ENCODE results near the gene NAA40.

NAA40 gene

DNA sequence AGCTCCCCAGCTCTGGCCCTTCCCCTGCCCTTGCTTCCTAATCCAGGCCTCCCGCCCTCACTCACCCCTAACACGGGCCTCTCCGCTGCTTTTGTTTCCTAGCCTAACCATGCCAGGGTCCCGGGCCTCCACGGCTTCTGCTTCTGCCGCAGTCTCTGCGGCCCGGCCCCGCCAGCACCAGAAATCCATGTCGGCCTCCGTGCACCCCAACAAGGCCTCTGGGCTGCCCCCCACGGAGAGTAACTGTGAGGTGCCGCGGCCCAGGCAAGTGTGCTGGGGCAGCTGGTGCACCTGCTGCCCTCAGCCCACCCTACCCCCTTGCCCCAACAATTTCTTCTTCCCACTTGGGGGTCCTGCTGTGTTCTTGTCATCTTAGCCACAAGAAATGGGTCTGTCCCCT, 34.9 kb upstream of the NAA40 start:
- Histone ChIP-seq H3K4me1 (ENCODE audit: control insufficient read depth in 2 of 2, insufficient read depth in 1 of 2, low read depth in 1 of 2, low read length in 2 of 2) (peaks cover 10 to 21% of the 10 kb centered on the region in 2 donors), H4K91ac (ENCODE audit: low read depth, low read length, poor library complexity) (no peak overlapping the region), H2AK5ac (ENCODE audit: low read depth, low read length) (no peak overlapping the region), H3K79me1 (ENCODE audit: low read depth, low read length) (peaks cover 4% of the 10 kb centered on the region), H3K27ac (replicated peaks; ENCODE audit: low read length) (no peak overlapping the region), H3K23ac (ENCODE audit: low read depth, low read length, poor library complexity) (no peak overlapping the region), H2BK12ac (ENCODE audit: low read length) (no peak overlapping the region), H4K8ac (ENCODE audit: low read depth, low read length) (no peak overlapping the region), H3K36me3 (replicated peaks in 1 of 2; ENCODE audit: control insufficient read depth in 2 of 2, insufficient read depth in 2 of 2, low read length in 2 of 2) (peaks cover 55 to 93% of the 10 kb centered on the region in 2 donors), H2AFZ (ENCODE audit: low read length) (no peak overlapping the region), H3K9ac (ENCODE audit: low read depth, low read length, poor library complexity) (peak overlapping the region; percentile 15), H3K4me2 (ENCODE audit: insufficient read depth, low read length, poor library complexity, severe bottlenecking) (no peak overlapping the region), H2BK120ac (ENCODE audit: low read depth, low read length) (no peak overlapping the region), H2BK15ac (ENCODE audit: low read length) (no peak overlapping the region), H3K4me3 (ENCODE audit: low read length in 2 of 2) (no peak overlapping the region), H3K4ac (ENCODE audit: low read length) (no peak overlapping the region), H2BK5ac (ENCODE audit: low read length) (no peak overlapping the region), H3K14ac (ENCODE audit: low read length) (no peak overlapping the region), H3K27me3 (ENCODE audit: control insufficient read depth in 3 of 3, insufficient read depth in 3 of 3, low read depth in 1 of 3, low read length in 3 of 3) (no peaks in the 10 kb centered on the region), H3K18ac (ENCODE audit: low read length) (no peak overlapping the region), H3K9me3 (replicated peaks in 1 of 2; ENCODE audit: control insufficient read depth in 2 of 2, insufficient read depth in 1 of 2, low read depth in 1 of 2, low read length in 2 of 2) (no peaks in the 10 kb centered on the region)
- WGBS, 2 donors (ENCODE audit: extremely low coverage in 2 of 2, insufficient read length in 2 of 2, insufficient replicate concordance in 1 of 2) = no CpG with 5 or more reads among the region's 14 CpGs
- no peak for DNase-seq (ENCODE audit: low spot score)

DNA sequence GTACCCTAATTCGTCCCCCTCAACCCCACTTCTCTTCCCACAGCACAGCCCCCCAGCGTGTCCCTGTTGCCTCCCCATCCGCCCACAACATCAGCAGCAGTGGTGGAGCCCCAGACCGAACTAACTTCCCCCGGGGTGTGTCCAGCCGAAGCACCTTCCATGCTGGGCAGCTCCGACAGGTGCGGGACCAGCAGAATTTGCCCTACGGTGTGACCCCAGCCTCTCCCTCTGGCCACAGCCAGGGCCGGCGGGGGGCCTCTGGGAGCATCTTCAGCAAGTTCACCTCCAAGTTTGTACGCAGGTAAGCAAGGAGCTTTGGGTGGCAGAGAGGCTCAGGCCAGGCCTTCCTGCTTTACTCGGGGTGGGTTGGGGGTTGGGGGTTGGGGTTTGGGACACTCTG, 34.1 kb upstream of the NAA40 start:
- H3K9me3 ChIP-seq (replicated peaks in 1 of 2; ENCODE audit: control insufficient read depth in 2 of 2, insufficient read depth in 1 of 2, low read depth in 1 of 2, low read length in 2 of 2) = no peaks in the 10 kb centered on the region
- H3K27me3 ChIP-seq (ENCODE audit: control insufficient read depth in 3 of 3, insufficient read depth in 3 of 3, low read depth in 1 of 3, low read length in 3 of 3) = no peaks in the 10 kb centered on the region
- no peak overlapping the region for H2BK5ac ChIP-seq (ENCODE audit: low read length)
- peaks cover 16 to 27% of the 10 kb centered on the region in 2 donors for H3K4me1 ChIP-seq (ENCODE audit: control insufficient read depth in 2 of 2, insufficient read depth in 1 of 2, low read depth in 1 of 2, low read length in 2 of 2)
- H3K4ac ChIP-seq (ENCODE audit: low read length) = no peak overlapping the region
- peaks cover 49 to 84% of the 10 kb centered on the region in 2 donors for H3K36me3 ChIP-seq (replicated peaks in 1 of 2; ENCODE audit: control insufficient read depth in 2 of 2, insufficient read depth in 2 of 2, low read length in 2 of 2)
- H2BK12ac ChIP-seq (ENCODE audit: low read length) = no peak overlapping the region
- H2BK120ac ChIP-seq (ENCODE audit: low read depth, low read length) = no peak overlapping the region
- no peak overlapping the region for H3K14ac ChIP-seq (ENCODE audit: low read length)
- no peak overlapping the region for H3K9ac ChIP-seq (ENCODE audit: low read depth, low read length, poor library complexity)
- H4K8ac ChIP-seq (ENCODE audit: low read depth, low read length) = peak overlapping the region; percentile 77
- H3K27ac ChIP-seq (replicated peaks; ENCODE audit: low read length) = no peak overlapping the region
- no peak overlapping the region for H3K23ac ChIP-seq (ENCODE audit: low read depth, low read length, poor library complexity)
- H3K4me3 ChIP-seq (ENCODE audit: low read length in 2 of 2) = no peak overlapping the region
- no peak overlapping the region for H2BK15ac ChIP-seq (ENCODE audit: low read length)
- no peak overlapping the region for H3K4me2 ChIP-seq (ENCODE audit: insufficient read depth, low read length, poor library complexity, severe bottlenecking)
- H3K18ac ChIP-seq (ENCODE audit: low read length) = no peak overlapping the region
- no peak overlapping the region for H2AFZ ChIP-seq (ENCODE audit: low read length)
- DNase-seq (ENCODE audit: low spot score) = no peak
- H3K79me1 ChIP-seq (ENCODE audit: low read depth, low read length) = peaks cover 7% of the 10 kb centered on the region
- no peak overlapping the region for H2AK5ac ChIP-seq (ENCODE audit: low read depth, low read length)
- no CpG with 5 or more reads among the region's 13 CpGs for WGBS, 2 donors (ENCODE audit: extremely low coverage in 2 of 2, insufficient read length in 2 of 2, insufficient replicate concordance in 1 of 2)
- no peak overlapping the region for H4K91ac ChIP-seq (ENCODE audit: low read depth, low read length, poor library complexity)

DNA sequence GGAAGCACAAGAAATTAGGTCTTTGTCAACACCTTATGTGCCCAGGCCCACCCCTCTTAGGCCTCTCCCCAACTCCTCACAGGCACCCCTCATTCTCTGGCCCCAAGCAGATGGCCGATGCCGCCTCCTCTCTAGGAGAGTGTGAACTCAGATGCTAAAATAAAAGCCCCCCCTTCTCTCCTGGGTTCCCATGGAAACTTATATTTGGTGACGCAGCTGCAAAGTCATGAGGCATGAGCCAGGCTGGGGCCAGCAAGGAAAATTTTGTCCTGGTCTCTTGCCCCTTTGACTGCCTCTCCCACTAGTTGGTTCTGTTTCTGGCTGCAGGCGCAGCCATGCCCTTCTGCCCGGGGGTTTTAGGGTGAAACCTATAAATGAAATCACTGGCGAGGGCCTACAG, 33.6 kb upstream of the NAA40 start:
- H3K27ac ChIP-seq (replicated peaks; ENCODE audit: low read length) = no peak overlapping the region
- no peak overlapping the region for H3K23ac ChIP-seq (ENCODE audit: low read depth, low read length, poor library complexity)
- H2BK15ac ChIP-seq (ENCODE audit: low read length) = no peak overlapping the region
- H3K9me3 ChIP-seq (replicated peaks in 1 of 2; ENCODE audit: control insufficient read depth in 2 of 2, insufficient read depth in 1 of 2, low read depth in 1 of 2, low read length in 2 of 2) = no peaks in the 10 kb centered on the region
- no peak overlapping the region for H3K4me3 ChIP-seq (ENCODE audit: low read length in 2 of 2)
- H3K4me2 ChIP-seq (ENCODE audit: insufficient read depth, low read length, poor library complexity, severe bottlenecking) = no peak overlapping the region
- H4K91ac ChIP-seq (ENCODE audit: low read depth, low read length, poor library complexity) = no peak overlapping the region
- no peak for DNase-seq (ENCODE audit: low spot score)
- H2AK5ac ChIP-seq (ENCODE audit: low read depth, low read length) = no peak overlapping the region
- no peak overlapping the region for H2AFZ ChIP-seq (ENCODE audit: low read length)
- H2BK120ac ChIP-seq (ENCODE audit: low read depth, low read length) = no peak overlapping the region
- H3K14ac ChIP-seq (ENCODE audit: low read length) = no peak overlapping the region
- peaks cover 7% of the 10 kb centered on the region for H3K79me1 ChIP-seq (ENCODE audit: low read depth, low read length)
- no CpG with 5 or more reads among the region's 6 CpGs for WGBS, 2 donors (ENCODE audit: extremely low coverage in 2 of 2, insufficient read length in 2 of 2, insufficient replicate concordance in 1 of 2)
- no peak overlapping the region for H3K4ac ChIP-seq (ENCODE audit: low read length)
- no peak overlapping the region for H2BK12ac ChIP-seq (ENCODE audit: low read length)
- no peak overlapping the region for H4K8ac ChIP-seq (ENCODE audit: low read depth, low read length)
- H2BK5ac ChIP-seq (ENCODE audit: low read length) = no peak overlapping the region
- no peak overlapping the region for H3K18ac ChIP-seq (ENCODE audit: low read length)
- H3K27me3 ChIP-seq (ENCODE audit: control insufficient read depth in 3 of 3, insufficient read depth in 3 of 3, low read depth in 1 of 3, low read length in 3 of 3) = no peaks in the 10 kb centered on the region
- peaks cover 45 to 84% of the 10 kb centered on the region in 2 donors for H3K36me3 ChIP-seq (replicated peaks in 1 of 2; ENCODE audit: control insufficient read depth in 2 of 2, insufficient read depth in 2 of 2, low read length in 2 of 2)
- H3K4me1 ChIP-seq (ENCODE audit: control insufficient read depth in 2 of 2, insufficient read depth in 1 of 2, low read depth in 1 of 2, low read length in 2 of 2) = peaks cover 20 to 31% of the 10 kb centered on the region in 2 donors
- H3K9ac ChIP-seq (ENCODE audit: low read depth, low read length, poor library complexity) = no peak overlapping the region

DNA sequence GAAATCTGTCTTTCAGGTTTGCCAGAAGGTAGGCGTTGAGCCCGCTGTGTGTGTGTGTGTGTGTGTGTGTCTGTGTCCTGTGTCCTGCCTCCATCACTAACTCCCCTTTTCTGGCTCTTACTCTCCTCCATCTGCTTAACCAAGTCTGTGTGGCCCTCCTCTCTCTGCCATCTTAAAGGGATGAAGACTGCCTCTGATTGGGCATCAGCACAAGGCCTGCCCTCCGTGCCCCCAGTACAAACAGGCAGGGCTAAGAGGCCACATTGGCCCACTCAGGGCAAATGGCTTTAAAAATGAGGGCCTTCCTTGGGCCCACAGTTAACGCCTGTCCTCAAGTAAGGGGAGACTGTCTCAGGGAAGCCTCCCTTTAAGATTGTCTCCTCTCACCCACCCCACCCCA, 32.7 kb upstream of the NAA40 start:
- H3K9ac ChIP-seq (ENCODE audit: low read depth, low read length, poor library complexity) = no peak overlapping the region
- H2BK5ac ChIP-seq (ENCODE audit: low read length) = no peak overlapping the region
- DNase-seq (ENCODE audit: low spot score) = no peak
- H3K23ac ChIP-seq (ENCODE audit: low read depth, low read length, poor library complexity) = no peak overlapping the region
- no peaks in the 10 kb centered on the region for H3K27me3 ChIP-seq (ENCODE audit: control insufficient read depth in 3 of 3, insufficient read depth in 3 of 3, low read depth in 1 of 3, low read length in 3 of 3)
- H2BK15ac ChIP-seq (ENCODE audit: low read length) = no peak overlapping the region
- H3K27ac ChIP-seq (replicated peaks; ENCODE audit: low read length) = no peak overlapping the region
- peaks cover 27 to 39% of the 10 kb centered on the region in 2 donors for H3K4me1 ChIP-seq (ENCODE audit: control insufficient read depth in 2 of 2, insufficient read depth in 1 of 2, low read depth in 1 of 2, low read length in 2 of 2)
- H4K91ac ChIP-seq (ENCODE audit: low read depth, low read length, poor library complexity) = no peak overlapping the region
- WGBS, 2 donors (ENCODE audit: extremely low coverage in 2 of 2, insufficient read length in 2 of 2, insufficient replicate concordance in 1 of 2) = no CpG with 5 or more reads among the region's 4 CpGs
- H3K36me3 ChIP-seq (replicated peaks in 1 of 2; ENCODE audit: control insufficient read depth in 2 of 2, insufficient read depth in 2 of 2, low read length in 2 of 2) = peaks cover 36 to 82% of the 10 kb centered on the region in 2 donors
- H2BK12ac ChIP-seq (ENCODE audit: low read length) = no peak overlapping the region
- no peak overlapping the region for H2AK5ac ChIP-seq (ENCODE audit: low read depth, low read length)
- no peak overlapping the region for H2BK120ac ChIP-seq (ENCODE audit: low read depth, low read length)
- H3K4me2 ChIP-seq (ENCODE audit: insufficient read depth, low read length, poor library complexity, severe bottlenecking) = no peak overlapping the region
- H3K18ac ChIP-seq (ENCODE audit: low read length) = no peak overlapping the region
- no peak overlapping the region for H3K14ac ChIP-seq (ENCODE audit: low read length)
- H3K4ac ChIP-seq (ENCODE audit: low read length) = no peak overlapping the region
- peaks cover 9% of the 10 kb centered on the region for H3K79me1 ChIP-seq (ENCODE audit: low read depth, low read length)
- H3K9me3 ChIP-seq (replicated peaks in 1 of 2; ENCODE audit: control insufficient read depth in 2 of 2, insufficient read depth in 1 of 2, low read depth in 1 of 2, low read length in 2 of 2) = no peaks in the 10 kb centered on the region
- no peak overlapping the region for H3K4me3 ChIP-seq (ENCODE audit: low read length in 2 of 2)
- no peak overlapping the region for H4K8ac ChIP-seq (ENCODE audit: low read depth, low read length)
- no peak overlapping the region for H2AFZ ChIP-seq (ENCODE audit: low read length)
